Testis (tissue), 3 donors: ENCODE data around the gene CHRDL1. TPM values are rescaled to one million over a fixed set of nuclear protein-coding genes. Genes with fewer than 3 reads are reported as not detected.

Source experiments
- DNase-seq: peaks from one replicate; pipeline ENCODE4 v3.0.0-alpha.2; 2019
- H3K27ac ChIP-seq, 2 donors: fragments of 200-600 bp; sonication (generic); one replicate each; pipeline ENCODE4 v1.5.1; 2019
- H3K27me3 ChIP-seq: fragments of 200-600 bp; sonication (generic); one replicate; pipeline ENCODE4 v1.5.1; 2019
- H3K36me3 ChIP-seq: fragments of 200-600 bp; sonication (generic); one replicate; pipeline ENCODE4 v1.5.1; 2017; ENCODE audit warnings: low read depth; ENCODE audit errors: missing control alignments
- H3K4me1 ChIP-seq: fragments of 200-600 bp; sonication (generic); one replicate; pipeline ENCODE4 v1.5.1; 2019
- H3K4me3 ChIP-seq, 2 donors: fragments of 200-600 bp; sonication (generic); one replicate each; pipeline ENCODE4 v1.5.1; 2017 to 2019
- H3K9me3 ChIP-seq: fragments of 200-600 bp; sonication (generic); one replicate; pipeline ENCODE4 v1.5.1; 2017
- POLR2A ChIP-seq: fragments of 450-650 bp; IDR thresholded peaks from one replicate; pipeline ENCODE4 v1.6.1; 2017; ENCODE audit warnings: antibody characterized with exemption, mild to moderate bottlenecking, moderate library complexity
- WGBS, 2 donors: methylation state at CpG; one replicate each; pipeline ENCODE4 v1.1.5; 2018; 5-methylcytosine and 5-hydroxymethylcytosine counted together
- intact Hi-C: fragments of 100-400 bp; cut with DNase I; formaldehyde crosslinking; loops from one replicate; pipeline ENCODE4 v1.15.1; 2023; ENCODE audit warnings: low total_unique reads
- polyA plus RNA-seq: library from polyadenylated mRNA; stranded (reverse); fragments of 350-450 nt; fragmentation: Illumina TruSeq; extraction: RNeasy Lipid Tissue Mini Kit (QIAGEN cat#74804); gene quantifications from one replicate; pipeline ENCODE4 v1.2.3, GENCODE V29; 2014; ENCODE audit warnings: low read depth, low replicate concordance; ENCODE audit not compliant: insufficient read depth
- total RNA-seq, 2 donors: library from RNA; depleted of rRNA; stranded (reverse); fragments of >200 nt; gene quantifications; one replicate each; pipeline ENCODE4 v1.2.3, GENCODE V29; 2016
- TF ChIP-seq, protein P1 (sequence below), 3 experiments: fragments of 450-650 bp in 2 of 3; fragments of 200-600 bp in 1 of 3; sonication (generic) in 1 of 3; IDR thresholded peaks; one replicate each; pipeline ENCODE4 v1.5.1; 2016 to 2019; ENCODE audit warnings: antibody characterized with exemption in 3 of 3, mild to moderate bottlenecking in 2 of 3, moderate library complexity in 1 of 3

CHRDL1 gene
- total and polyA plus RNA-seq, 3 donors from 2014 or later = 3.4 to 40.5 (median 8.4) TPM

DNA sequence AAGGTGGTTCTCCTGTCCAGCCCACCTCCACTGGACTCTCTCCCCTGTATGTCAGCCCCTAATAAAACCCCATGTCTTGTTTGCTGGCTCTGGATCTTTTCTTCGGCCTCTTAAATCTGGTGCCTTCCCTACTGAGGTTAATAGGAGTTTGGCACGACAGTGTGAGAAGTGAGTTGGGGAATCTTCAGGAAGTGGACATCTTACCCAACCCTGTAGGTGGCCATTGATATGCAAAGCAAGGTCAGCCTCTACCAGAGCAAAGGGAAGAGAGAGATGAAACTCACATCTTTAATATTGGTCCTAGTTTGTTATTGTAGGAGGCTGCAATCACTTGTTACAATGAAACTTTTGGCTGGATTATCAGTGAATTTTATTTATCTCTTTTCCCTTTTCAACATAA lies 111.7 kb downstream of the CHRDL1 start:
- Histone ChIP-seq H3K27me3 (no peaks in the 10 kb centered on the region), H3K4me1 (no peaks in the 10 kb centered on the region), H3K4me3 (no peak overlapping the region), H3K36me3 (no peaks in the 10 kb centered on the region), H3K9me3 (no peaks in the 10 kb centered on the region), H3K27ac (no peak overlapping the region)
- TF ChIP-seq, protein P1, sequence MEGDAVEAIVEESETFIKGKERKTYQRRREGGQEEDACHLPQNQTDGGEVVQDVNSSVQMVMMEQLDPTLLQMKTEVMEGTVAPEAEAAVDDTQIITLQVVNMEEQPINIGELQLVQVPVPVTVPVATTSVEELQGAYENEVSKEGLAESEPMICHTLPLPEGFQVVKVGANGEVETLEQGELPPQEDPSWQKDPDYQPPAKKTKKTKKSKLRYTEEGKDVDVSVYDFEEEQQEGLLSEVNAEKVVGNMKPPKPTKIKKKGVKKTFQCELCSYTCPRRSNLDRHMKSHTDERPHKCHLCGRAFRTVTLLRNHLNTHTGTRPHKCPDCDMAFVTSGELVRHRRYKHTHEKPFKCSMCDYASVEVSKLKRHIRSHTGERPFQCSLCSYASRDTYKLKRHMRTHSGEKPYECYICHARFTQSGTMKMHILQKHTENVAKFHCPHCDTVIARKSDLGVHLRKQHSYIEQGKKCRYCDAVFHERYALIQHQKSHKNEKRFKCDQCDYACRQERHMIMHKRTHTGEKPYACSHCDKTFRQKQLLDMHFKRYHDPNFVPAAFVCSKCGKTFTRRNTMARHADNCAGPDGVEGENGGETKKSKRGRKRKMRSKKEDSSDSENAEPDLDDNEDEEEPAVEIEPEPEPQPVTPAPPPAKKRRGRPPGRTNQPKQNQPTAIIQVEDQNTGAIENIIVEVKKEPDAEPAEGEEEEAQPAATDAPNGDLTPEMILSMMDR (IDR thresholded peaks at IDR 0.05) = no peak
- TF ChIP-seq POLR2A = no peak
- DNase-seq = no peak
- intact Hi-C loops = no loop called here
- 62 to 64% methylated on average over 2 of the region's 2 CpGs for WGBS, 2 donors

DNA sequence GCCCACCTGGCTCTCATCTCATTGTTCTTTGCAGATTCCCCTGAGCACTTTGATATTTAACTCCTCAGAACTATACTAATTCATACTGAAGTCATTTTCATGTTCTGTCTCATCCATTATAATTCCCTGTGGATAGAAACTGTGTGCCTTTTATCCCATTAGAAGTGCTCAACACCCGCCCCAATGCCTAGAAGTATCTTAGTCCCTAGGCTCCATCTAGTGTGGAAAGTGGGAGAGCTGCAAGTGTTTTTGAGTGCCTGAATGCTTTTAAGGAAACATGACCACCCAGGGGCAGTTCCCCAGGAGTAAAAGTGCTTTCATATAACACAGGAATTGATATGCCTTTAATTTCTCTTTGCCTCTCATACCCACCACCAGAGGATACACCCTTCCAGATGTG lies 117.0 kb downstream of the CHRDL1 start:
- 86 to 89% methylated on average over 1 of the region's 1 CpG for WGBS, 2 donors
- no peak overlapping the region for H3K27ac ChIP-seq
- TF ChIP-seq, protein P1 (IDR thresholded peaks at IDR 0.05) = no peak
- TF ChIP-seq POLR2A = no peak
- no peaks in the 10 kb centered on the region for H3K9me3 ChIP-seq
- H3K4me1 ChIP-seq = no peaks in the 10 kb centered on the region
- no peaks in the 10 kb centered on the region for H3K27me3 ChIP-seq
- intact Hi-C loops = no loop called here
- no peak overlapping the region for H3K4me3 ChIP-seq
- no peaks in the 10 kb centered on the region for H3K36me3 ChIP-seq
- no peak for DNase-seq

DNA sequence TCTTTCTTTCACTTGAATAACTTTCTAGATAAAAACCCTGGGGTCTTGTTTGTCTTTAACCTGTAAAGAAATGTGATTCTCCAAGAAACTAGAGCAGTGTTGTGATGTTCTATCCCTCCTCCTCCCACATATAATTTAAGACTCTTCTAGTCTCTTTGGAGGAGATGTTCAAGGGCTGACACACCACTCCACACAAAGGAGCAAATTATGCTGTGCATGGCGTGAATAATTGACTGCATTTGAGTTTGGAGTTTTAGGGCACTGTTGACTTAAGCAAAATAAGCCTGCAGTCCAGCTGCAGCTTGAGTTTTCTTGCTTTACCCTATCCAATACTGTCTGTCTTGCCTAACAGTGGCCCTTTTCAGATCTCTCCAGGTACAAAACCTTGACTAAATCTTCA lies 119.7 kb downstream of the CHRDL1 start:
- Histone ChIP-seq H3K27ac (no peak overlapping the region), H3K9me3 (no peaks in the 10 kb centered on the region), H3K4me3 (no peak overlapping the region), H3K27me3 (no peaks in the 10 kb centered on the region), H3K36me3 (no peaks in the 10 kb centered on the region), H3K4me1 (no peaks in the 10 kb centered on the region)
- intact Hi-C loops = no loop called here
- TF ChIP-seq, protein P1 (IDR thresholded peaks at IDR 0.05) = no peak
- no peak for TF ChIP-seq POLR2A
- no peak for DNase-seq
- 71 to 92% methylated on average over 1 of the region's 1 CpG for WGBS, 2 donors

DNA sequence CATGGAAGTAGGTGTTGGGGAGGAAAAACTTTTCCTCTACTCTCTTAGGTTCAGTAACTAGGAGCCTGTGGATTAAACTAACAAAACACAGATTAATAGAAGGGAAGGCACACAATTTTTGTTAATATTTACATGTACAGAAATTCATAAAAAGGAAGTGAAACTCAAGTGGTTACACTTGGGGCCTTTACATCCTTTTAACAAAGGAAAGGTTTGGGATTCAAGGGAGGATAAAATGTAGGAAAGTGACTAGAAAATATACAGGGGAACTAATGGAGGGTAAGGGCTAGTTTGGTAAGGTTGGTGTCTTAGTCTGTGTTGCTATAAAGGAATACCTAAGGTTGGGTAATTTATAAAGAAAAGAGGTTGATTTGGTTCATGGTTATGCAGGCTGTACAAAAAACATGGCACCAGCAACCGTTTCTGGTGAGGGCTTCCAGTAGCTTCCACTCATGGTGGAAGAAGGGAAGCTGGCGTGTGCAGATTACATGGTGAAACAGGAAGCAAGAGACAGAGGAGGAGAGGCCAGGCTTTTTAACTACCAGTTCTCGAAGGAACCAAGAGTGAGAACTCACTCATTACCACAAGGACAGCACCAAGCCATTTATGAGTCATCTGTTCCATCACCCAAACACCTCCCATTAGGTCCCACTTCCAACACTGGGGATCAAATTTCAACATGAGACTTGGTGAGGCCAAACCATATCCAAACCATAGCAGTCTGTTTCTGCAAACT lies 124.4 kb downstream of the CHRDL1 start:
- Histone ChIP-seq H3K27me3 (no peaks in the 10 kb centered on the region), H3K4me1 (no peaks in the 10 kb centered on the region), H3K9me3 (no peaks in the 10 kb centered on the region), H3K27ac (no peak overlapping the region), H3K4me3 (no peak overlapping the region), H3K36me3 (no peaks in the 10 kb centered on the region)
- intact Hi-C loops = no loop called here
- TF ChIP-seq, protein P1 (IDR thresholded peaks at IDR 0.05) = no peak
- TF ChIP-seq POLR2A = no peak
- 74 to 83% methylated on average over 3 of the region's 3 CpGs for WGBS, 2 donors
- DNase-seq = no peak

DNA sequence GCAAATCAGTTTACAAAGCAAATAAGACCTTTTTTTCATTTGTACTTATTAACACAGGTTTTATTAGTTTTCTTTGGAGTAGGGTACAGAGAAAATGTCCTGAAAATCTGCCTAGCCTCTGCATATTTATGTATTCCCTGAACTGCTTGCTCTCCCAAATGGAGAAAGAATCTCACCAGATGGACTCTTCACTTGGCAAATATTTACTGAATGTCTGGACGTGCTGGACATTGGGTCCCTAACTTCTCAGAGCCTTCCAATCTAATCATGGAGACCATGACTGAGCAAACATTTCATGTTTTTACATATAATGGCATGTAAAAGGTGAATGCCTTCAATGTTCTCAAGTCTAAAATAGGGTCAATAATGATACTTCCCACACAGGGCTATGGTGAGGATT lies 126.0 kb downstream of the CHRDL1 start:
- H3K9me3 ChIP-seq = no peaks in the 10 kb centered on the region
- no peak overlapping the region for H3K4me3 ChIP-seq
- TF ChIP-seq POLR2A = no peak
- TF ChIP-seq, protein P1 (IDR thresholded peaks at IDR 0.05) = no peak
- no peak for DNase-seq
- intact Hi-C loops = no loop called here
- H3K27ac ChIP-seq = no peak overlapping the region
- no peaks in the 10 kb centered on the region for H3K27me3 ChIP-seq
- no peaks in the 10 kb centered on the region for H3K4me1 ChIP-seq
- WGBS, 2 donors = 54 to 63% methylated on average over 1 of the region's 1 CpG
- no peaks in the 10 kb centered on the region for H3K36me3 ChIP-seq
